Measurements from ENCODE around the gene SMIM32. TPM values are rescaled to one million over a fixed set of nuclear protein-coding genes. Genes with fewer than 3 reads are reported as not detected.

SMIM32 gene
- total and polyA plus RNA-seq, 4 experiments from 2014 or later = not detected

GRCh38 chr5:136193322-136193935 lies 467 bp upstream of the SMIM32 start:
- peaks cover 0 to 6% (median 3%) of the 10 kb centered on the region in 4 donors for H3K4me1 Mint-ChIP-seq
- no peaks in the 10 kb centered on the region for H3K4me1 ChIP-seq (ENCODE audit: insufficient read depth, low read length)
- intact Hi-C loops (cut with micrococcal nuclease) = no loop called here

GRCh38 chr5:136192015-136192525 lies 892 bp downstream of the SMIM32 start:
- Histone ChIP-seq H3K27me3 (ENCODE audit: insufficient read depth, low read length) (no peaks in the 10 kb centered on the region), H3K9me3 (ENCODE audit: control insufficient read depth in 1 of 2, low read length in 2 of 2) (no peaks in the 10 kb centered on the region), H3K4me1 (ENCODE audit: insufficient read depth, low read length) (no peaks in the 10 kb centered on the region), H3K27ac (ENCODE audit: low read depth, low read length) (no peak overlapping the region), H3K4me3 (ENCODE audit: low read length in 2 of 2) (no peak overlapping the region), H3K36me3 (ENCODE audit: insufficient read depth, low read length) (no peaks in the 10 kb centered on the region)
- DNase-seq = no peak
- H3K9me3 Mint-ChIP-seq = no peaks in the 10 kb centered on the region
- ChIA-PET CTCF (ENCODE audit: partially characterized antibody) (no interaction called here), POLR2A (ENCODE audit: partially characterized antibody) (no interaction called here)
- H3K4me1 Mint-ChIP-seq = peaks cover 0 to 6% (median 3%) of the 10 kb centered on the region in 4 donors
- intact Hi-C loops (cut with micrococcal nuclease) = no loop called here
- H3K4me3 Mint-ChIP-seq = no peak overlapping the region
- peaks cover 29 to 34% of the 10 kb centered on the region in 2 donors for H3K27me3 Mint-ChIP-seq
- no peak overlapping the region for H3K27ac Mint-ChIP-seq
- peaks cover 1 to 11% of the 10 kb centered on the region in 2 donors for H3K36me3 Mint-ChIP-seq

More at GRCh38 chr5:136193322-136193935, 467 bp upstream of the SMIM32 start:
- Histone ChIP-seq H3K4me3 (ENCODE audit: low read length in 2 of 2) (no peak overlapping the region), H3K27me3 (ENCODE audit: insufficient read depth, low read length) (no peaks in the 10 kb centered on the region), H3K9me3 (ENCODE audit: control insufficient read depth in 1 of 2, low read length in 2 of 2) (no peaks in the 10 kb centered on the region), H3K27ac (ENCODE audit: low read depth, low read length) (no peak overlapping the region), H3K36me3 (ENCODE audit: insufficient read depth, low read length) (no peaks in the 10 kb centered on the region)
- Mint-ChIP-seq H3K27me3 (peaks cover 29 to 33% of the 10 kb centered on the region in 2 donors), H3K36me3 (peaks cover 1 to 2% of the 10 kb centered on the region in 2 donors), H3K9me3 (no peaks in the 10 kb centered on the region), H3K4me3 (peak overlapping the region in 1 of 8 donors; percentile 46), H3K27ac (no peak overlapping the region)
- ChIA-PET CTCF (ENCODE audit: partially characterized antibody) (no interaction called here), POLR2A (ENCODE audit: partially characterized antibody) (no interaction called here)
- DNase-seq = no peak

- Mint-ChIP-seq H3K27ac (no peak overlapping the region), H3K9me3 (no peaks in the 10 kb centered on the region), H3K36me3 (peaks cover 6 to 15% of the 10 kb centered on the region in 2 donors), H3K27me3 (peaks cover 28 to 36% of the 10 kb centered on the region in 2 donors), H3K4me1 (peaks cover 0 to 6% (median 3%) of the 10 kb centered on the region in 4 donors), H3K4me3 (no peak overlapping the region)
- Histone ChIP-seq H3K27ac (ENCODE audit: low read depth, low read length) (no peak overlapping the region), H3K27me3 (ENCODE audit: insufficient read depth, low read length) (no peaks in the 10 kb centered on the region), H3K4me3 (ENCODE audit: low read length in 2 of 2) (no peak overlapping the region), H3K4me1 (ENCODE audit: insufficient read depth, low read length) (no peaks in the 10 kb centered on the region), H3K9me3 (ENCODE audit: control insufficient read depth in 1 of 2, low read length in 2 of 2) (no peaks in the 10 kb centered on the region), H3K36me3 (ENCODE audit: insufficient read depth, low read length) (no peaks in the 10 kb centered on the region)
- ChIA-PET POLR2A (ENCODE audit: partially characterized antibody) (no interaction called here), CTCF (ENCODE audit: partially characterized antibody) (no interaction called here)
- DNase-seq = no peak
- intact Hi-C loops (cut with micrococcal nuclease) = no loop called here
These were observed 1.5 kb downstream of the SMIM32 start for GRCh38 chr5:136191304-136192014.

DNA sequence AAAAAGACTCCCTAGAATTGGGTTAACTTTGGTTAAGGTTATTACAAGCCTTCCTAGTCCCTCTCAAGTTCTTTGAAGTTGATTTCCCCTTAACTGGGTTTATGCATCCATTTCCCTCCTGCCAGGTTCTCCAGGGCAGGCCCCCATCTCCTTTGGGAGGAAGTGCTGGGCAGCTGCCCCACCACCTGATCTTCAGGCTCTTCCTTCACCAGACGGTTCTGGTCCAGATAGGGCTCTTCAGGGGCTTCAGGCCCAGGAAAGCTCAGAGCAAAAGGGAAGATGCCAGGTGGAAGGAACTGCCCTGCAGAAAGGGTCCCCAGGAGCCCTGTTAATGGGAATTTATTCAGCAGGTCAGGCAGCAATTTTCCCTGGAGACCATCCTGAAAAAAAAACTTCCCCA lies 2.1 kb downstream of the SMIM32 start:
- H3K4me1 ChIP-seq (ENCODE audit: insufficient read depth, low read length) = no peaks in the 10 kb centered on the region
- H3K9me3 ChIP-seq (ENCODE audit: control insufficient read depth in 1 of 2, low read length in 2 of 2) = no peaks in the 10 kb centered on the region
- H3K27me3 Mint-ChIP-seq = peaks cover 28 to 34% of the 10 kb centered on the region in 2 donors
- no peak overlapping the region for H3K4me3 ChIP-seq (ENCODE audit: low read length in 2 of 2)
- H3K36me3 Mint-ChIP-seq = peaks cover 9 to 18% of the 10 kb centered on the region in 2 donors
- no peak for DNase-seq
- H3K36me3 ChIP-seq (ENCODE audit: insufficient read depth, low read length) = no peaks in the 10 kb centered on the region
- POLR2A ChIA-PET (ENCODE audit: partially characterized antibody) = no interaction called here
- no peak overlapping the region for H3K27ac ChIP-seq (ENCODE audit: low read depth, low read length)
- no peaks in the 10 kb centered on the region for H3K9me3 Mint-ChIP-seq
- H3K27me3 ChIP-seq (ENCODE audit: insufficient read depth, low read length) = no peaks in the 10 kb centered on the region
- H3K27ac Mint-ChIP-seq = no peak overlapping the region
- intact Hi-C loops (cut with micrococcal nuclease) = no loop called here
- no peak overlapping the region for H3K4me3 Mint-ChIP-seq
- H3K4me1 Mint-ChIP-seq = peaks cover 0 to 6% (median 3%) of the 10 kb centered on the region in 4 donors
- CTCF ChIA-PET (ENCODE audit: partially characterized antibody) = no interaction called here

DNA sequence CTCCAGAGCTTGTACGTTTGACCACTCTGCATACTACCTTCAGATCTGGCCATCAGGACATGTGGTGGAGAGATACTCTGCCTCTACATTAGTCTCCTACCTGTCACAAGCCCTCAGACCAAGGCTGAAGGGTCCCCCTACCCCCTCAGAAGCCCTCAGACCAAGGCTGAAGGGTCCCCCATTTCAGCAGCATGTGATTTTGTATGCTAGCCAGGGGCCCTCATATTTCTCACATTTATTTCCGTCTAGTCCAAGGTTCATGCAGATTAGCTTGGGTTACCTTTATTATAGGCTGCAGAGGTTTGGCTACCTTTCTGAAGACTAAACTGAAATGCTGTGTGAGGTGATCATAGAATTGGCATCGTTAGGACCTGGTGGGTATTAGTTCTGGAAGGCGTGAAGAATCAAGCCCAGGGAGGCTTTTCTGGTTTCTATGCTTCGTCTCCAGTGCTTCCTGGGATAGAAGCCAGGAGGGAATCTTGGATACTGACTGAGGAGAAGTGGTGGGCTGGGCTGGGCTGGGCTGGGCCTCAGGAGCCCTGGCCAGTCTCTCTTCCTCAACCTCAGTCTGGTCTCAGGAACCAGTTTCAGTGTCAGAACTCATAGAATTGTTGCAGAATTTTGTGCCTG lies 2.8 kb downstream of the SMIM32 start:
- H3K27me3 ChIP-seq (ENCODE audit: insufficient read depth, low read length) = no peaks in the 10 kb centered on the region
- CTCF ChIA-PET (ENCODE audit: partially characterized antibody) = no interaction called here

GRCh38 chr5:136188859-136189258 lies 4.1 kb downstream of the SMIM32 start:
- Mint-ChIP-seq H3K9me3 (no peaks in the 10 kb centered on the region), H3K27ac (peak overlapping the region in 1 of 7 donors; percentile 3), H3K4me3 (no peak overlapping the region), H3K27me3 (peaks cover 15 to 20% of the 10 kb centered on the region in 2 donors), H3K4me1 (peaks cover 0 to 6% (median 2%) of the 10 kb centered on the region in 4 donors), H3K36me3 (peaks cover 9 to 22% of the 10 kb centered on the region in 2 donors)
- Histone ChIP-seq H3K4me1 (ENCODE audit: insufficient read depth, low read length) (no peaks in the 10 kb centered on the region), H3K4me3 (ENCODE audit: low read length in 2 of 2) (no peak overlapping the region), H3K27me3 (ENCODE audit: insufficient read depth, low read length) (no peaks in the 10 kb centered on the region), H3K9me3 (ENCODE audit: control insufficient read depth in 1 of 2, low read length in 2 of 2) (no peaks in the 10 kb centered on the region), H3K36me3 (ENCODE audit: insufficient read depth, low read length) (no peaks in the 10 kb centered on the region), H3K27ac (ENCODE audit: low read depth, low read length) (no peak overlapping the region)
- POLR2A ChIA-PET (ENCODE audit: partially characterized antibody) = no interaction called here
- intact Hi-C loops (cut with micrococcal nuclease) = no loop called here
- no peak for DNase-seq
- CTCF ChIA-PET (ENCODE audit: partially characterized antibody) = interaction anchor here (1.6 kb wide), 1 partner anchor 17 kb away, joined by 3 read pairs; no protein-coding TSS in a partner anchor

More for the DNA sequence above, 2.8 kb downstream of the SMIM32 start:
- POLR2A ChIA-PET (ENCODE audit: partially characterized antibody) = no interaction called here
- intact Hi-C loops (cut with micrococcal nuclease) = no loop called here
- H3K4me1 Mint-ChIP-seq = peaks cover 0 to 6% (median 3%) of the 10 kb centered on the region in 4 donors
- peaks cover 9 to 22% of the 10 kb centered on the region in 2 donors for H3K36me3 Mint-ChIP-seq
- no peak overlapping the region for H3K4me3 Mint-ChIP-seq
- Histone ChIP-seq H3K27ac (ENCODE audit: low read depth, low read length) (no peak overlapping the region), H3K9me3 (ENCODE audit: control insufficient read depth in 1 of 2, low read length in 2 of 2) (no peaks in the 10 kb centered on the region), H3K4me3 (ENCODE audit: low read length in 2 of 2) (no peak overlapping the region), H3K36me3 (ENCODE audit: insufficient read depth, low read length) (no peaks in the 10 kb centered on the region), H3K4me1 (ENCODE audit: insufficient read depth, low read length) (no peaks in the 10 kb centered on the region)
- no peaks in the 10 kb centered on the region for H3K9me3 Mint-ChIP-seq
- H3K27ac Mint-ChIP-seq = no peak overlapping the region
- DNase-seq = no peak
- peaks cover 27 to 33% of the 10 kb centered on the region in 2 donors for H3K27me3 Mint-ChIP-seq

- H3K36me3 ChIP-seq (ENCODE audit: insufficient read depth, low read length) = no peaks in the 10 kb centered on the region
- H3K4me1 Mint-ChIP-seq = peaks cover 0 to 6% (median 2%) of the 10 kb centered on the region in 4 donors
- POLR2A ChIA-PET (ENCODE audit: partially characterized antibody) = no interaction called here
- intact Hi-C loops (cut with micrococcal nuclease) = no loop called here
- no peaks in the 10 kb centered on the region for H3K9me3 Mint-ChIP-seq
- CTCF ChIA-PET (ENCODE audit: partially characterized antibody) = no interaction called here
- H3K36me3 Mint-ChIP-seq = peaks cover 9 to 26% of the 10 kb centered on the region in 2 donors
- H3K4me3 Mint-ChIP-seq = no peak overlapping the region
- H3K9me3 ChIP-seq (ENCODE audit: control insufficient read depth in 1 of 2, low read length in 2 of 2) = no peaks in the 10 kb centered on the region
- H3K27ac Mint-ChIP-seq = no peak overlapping the region
- no peaks in the 10 kb centered on the region for H3K4me1 ChIP-seq (ENCODE audit: insufficient read depth, low read length)
- no peak overlapping the region for H3K27ac ChIP-seq (ENCODE audit: low read depth, low read length)
- H3K4me3 ChIP-seq (ENCODE audit: low read length in 2 of 2) = no peak overlapping the region
- no peak for DNase-seq
- peaks cover 13 to 16% of the 10 kb centered on the region in 2 donors for H3K27me3 Mint-ChIP-seq
- H3K27me3 ChIP-seq (ENCODE audit: insufficient read depth, low read length) = no peaks in the 10 kb centered on the region
These were observed 6.2 kb downstream of the SMIM32 start for GRCh38 chr5:136186796-136187195.

Measured in CD4-positive, alpha-beta memory T cell (primary cell).